GM21423 (cell line): ENCODE results near the gene HEXD.

Experiments used
- ATAC-seq: cut with Tn5 transposase; IDR thresholded peaks from one replicate; pipeline ENCODE4 v1.9.1; 2021; ENCODE audit warnings: mild to moderate bottlenecking, moderate library complexity; ENCODE audit not compliant: unreplicated experiment

Gene HEXD

DNA sequence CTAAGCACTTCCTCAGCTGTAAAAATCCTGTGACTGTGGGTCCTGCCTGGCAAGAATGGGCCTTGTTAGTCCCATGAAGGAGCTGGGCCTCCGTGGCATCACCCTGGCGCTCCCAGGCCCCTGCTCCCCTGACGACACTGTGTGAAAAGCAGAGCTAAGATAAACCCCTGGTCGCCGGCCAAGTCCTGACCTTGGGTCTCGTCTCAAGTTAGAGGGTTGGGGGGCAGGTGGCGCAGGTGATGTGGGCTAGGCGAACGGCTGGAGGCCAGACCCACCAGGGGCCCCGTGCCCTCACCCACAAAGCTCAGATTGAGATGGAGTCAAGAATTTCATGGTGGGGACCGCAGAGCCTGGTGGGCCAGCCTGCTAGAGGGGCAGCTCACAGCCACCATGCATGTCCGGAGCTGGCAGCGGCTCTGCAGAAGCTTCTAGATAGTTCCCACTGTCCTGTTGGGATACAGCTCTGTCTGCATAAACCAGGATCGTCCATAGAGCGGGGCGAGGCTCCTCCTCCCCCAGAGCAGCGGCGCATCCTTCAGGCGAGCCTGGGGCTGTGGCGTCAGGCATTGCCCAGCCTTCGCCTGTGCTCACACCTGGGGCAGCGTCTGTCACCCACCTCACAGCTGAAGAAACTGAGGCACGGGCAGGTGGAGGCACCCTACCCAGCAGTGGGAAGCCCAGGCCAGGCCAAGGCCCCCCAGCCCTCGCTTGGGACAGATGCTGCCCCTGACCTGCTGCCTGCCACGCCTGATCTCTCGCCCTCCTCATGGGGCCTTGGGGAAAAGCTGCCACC is 20.4 kb downstream of the HEXD start:
- ATAC-seq, result no peak

DNA sequence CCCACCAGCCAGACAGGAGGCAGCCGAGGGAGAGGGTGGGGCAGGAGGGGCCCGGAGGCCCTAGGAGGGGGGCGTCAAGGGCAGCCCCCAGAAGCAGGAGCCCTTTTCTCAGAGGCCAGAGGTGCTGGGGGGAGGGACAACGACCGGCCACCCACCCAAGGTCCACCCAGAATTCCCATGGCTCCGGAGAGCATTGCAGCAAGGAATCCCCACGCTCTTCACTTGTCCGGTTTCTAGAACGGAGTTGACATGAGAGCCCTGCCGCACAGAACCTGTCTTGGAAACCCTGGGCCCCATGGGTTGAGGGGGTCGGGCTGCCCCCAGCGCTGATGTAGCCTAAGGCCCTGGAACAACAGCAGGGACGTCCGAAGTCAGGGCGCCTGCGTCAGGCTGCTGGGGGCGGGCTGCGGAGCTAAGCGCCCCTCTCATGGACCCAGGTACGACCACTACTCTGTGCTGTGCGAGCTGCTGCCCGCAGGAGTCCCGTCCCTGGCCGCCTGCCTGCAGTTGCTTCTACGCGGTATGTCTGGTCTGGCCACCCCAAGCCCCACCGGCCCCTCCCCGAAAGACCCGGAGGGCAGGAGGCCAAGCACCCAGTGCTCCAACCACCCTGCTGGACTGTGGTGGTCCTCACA is 21.2 kb downstream of the HEXD start:
- ATAC-seq, result no peak

DNA sequence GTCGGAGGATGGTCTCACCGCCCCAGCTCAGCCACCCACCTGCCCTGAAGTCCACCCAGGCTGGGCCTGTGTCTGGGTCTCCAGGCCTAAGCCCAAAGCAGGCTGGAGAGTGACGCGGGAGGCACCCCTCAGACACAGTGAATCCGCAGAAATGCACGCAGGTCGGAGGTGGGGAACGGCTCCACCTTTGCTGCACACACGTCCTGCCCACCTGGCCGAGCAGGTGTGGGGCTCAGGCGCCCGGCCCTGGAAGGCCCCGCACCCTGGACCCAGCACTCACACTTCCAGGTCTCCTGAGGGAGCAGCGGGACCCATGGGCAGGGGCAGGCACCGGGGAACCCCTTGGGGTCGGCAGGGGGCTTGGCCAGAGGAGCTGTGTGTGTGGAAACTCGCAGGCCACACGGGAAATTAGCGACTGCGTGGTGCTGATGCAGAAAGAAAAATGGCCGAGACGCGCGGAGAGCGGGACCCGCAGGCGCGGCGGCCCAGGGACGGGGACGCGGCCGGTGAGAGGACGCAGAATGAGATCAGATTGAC is 21.8 kb downstream of the HEXD start:
- ATAC-seq, result no peak

DNA sequence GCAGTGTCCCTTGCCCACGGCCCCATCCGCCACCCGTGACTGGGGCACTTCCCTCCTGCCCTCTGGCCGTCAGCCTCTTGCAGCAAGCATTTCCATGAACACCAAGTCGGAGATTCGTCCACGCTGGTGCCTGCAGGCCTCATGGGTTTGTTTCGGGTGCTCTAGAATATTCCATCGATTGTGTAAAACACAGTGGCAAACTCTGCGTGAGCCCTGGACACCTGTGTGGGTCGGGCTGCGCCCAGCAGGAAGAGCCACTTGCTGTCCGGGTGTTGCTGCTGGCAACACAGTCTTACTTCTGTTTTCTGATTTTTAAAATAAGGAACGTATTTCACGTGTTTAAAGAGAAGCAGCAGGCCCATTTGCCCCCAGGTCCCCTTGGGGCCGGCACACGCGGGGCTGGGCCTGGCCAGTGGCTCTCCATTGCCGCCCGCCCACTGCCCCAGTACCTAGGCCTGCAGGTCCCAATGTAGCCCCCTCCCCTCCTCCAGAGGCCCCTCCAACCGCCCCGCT is 22.4 kb downstream of the HEXD start:
- ATAC-seq, result no peak

DNA sequence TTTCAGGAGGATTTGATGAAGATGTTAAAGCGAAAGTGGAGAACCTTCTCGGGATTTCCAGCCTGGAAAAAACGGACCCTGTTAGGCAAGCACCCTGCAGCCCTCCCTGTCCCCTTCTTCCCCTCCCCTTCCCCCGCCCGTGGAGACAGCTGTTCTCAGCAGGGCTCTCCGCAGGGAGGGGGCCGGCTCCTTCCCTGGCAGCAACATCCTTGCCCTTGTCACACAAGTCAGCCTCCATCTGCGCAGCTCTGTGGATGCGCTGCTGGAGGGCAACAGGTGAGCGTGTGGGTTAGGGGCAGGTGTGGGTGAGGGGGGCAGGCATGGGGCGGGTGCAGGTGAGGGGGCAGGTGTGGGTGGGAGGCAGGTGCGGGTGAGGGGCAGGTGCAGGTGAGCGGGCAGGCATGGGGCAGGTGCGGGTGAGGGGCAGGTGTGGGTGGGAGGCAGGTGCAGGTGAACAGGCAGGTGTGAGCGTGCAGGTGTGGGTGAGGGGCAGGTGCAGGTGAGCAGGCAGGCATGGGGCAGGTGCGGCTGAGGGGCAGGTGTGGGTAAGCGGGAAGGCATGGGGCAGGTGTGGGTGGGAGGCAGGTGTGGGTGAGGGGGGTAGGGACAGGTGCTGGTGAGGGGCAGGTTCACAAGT is 23.0 kb downstream of the HEXD start:
- no peak for ATAC-seq

- no peak for ATAC-seq
These were observed 23.7 kb downstream of the HEXD start for GRCh38 chr17:82441691-82442487.

DNA sequence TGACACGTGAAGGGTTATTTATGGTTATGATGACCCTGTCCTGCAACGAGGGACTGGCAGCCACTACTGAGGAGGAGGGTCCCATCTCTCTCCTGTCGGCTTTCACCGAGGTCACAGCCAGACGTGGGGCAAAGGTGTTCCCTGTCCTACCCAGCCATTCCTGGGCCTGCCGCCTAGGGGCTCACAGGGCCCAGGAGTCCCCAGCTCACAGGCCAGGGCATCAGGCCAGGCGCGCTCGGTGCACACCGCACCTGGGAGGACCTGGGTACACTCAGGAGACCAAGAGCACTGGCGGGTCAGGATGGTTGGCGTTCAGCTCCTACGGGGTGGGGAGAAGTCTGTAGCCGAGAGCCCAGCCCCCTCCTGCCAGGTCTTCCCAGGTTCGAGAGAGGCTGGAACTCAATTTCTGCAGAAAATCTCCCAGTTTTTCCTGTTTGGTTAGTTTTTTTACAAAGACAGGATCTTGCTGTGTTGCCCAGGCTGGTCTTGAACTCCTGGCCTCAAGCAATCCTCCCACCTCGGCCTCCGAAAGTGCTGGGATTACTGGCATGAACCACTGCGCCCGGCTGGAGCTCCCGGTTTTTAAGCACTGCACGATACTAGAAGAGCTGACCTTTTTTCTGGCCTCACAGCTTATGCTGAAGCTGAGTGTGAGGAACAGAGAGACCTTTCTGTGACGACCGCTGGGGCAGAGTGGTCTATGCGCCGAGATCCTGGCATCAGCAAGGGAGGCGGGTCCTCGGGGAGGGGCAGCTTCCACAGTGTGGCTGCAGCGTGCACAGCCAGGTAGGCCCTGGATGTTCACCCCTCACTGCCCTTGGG is 24.7 kb downstream of the HEXD start:
- ATAC-seq, result no peak

- no peak for ATAC-seq
These were observed 25.5 kb downstream of the HEXD start for GRCh38 chr17:82443465-82444283.

GRCh38 chr17:82444284-82444893 is 26.2 kb downstream of the HEXD start:
- no peak for ATAC-seq

DNA sequence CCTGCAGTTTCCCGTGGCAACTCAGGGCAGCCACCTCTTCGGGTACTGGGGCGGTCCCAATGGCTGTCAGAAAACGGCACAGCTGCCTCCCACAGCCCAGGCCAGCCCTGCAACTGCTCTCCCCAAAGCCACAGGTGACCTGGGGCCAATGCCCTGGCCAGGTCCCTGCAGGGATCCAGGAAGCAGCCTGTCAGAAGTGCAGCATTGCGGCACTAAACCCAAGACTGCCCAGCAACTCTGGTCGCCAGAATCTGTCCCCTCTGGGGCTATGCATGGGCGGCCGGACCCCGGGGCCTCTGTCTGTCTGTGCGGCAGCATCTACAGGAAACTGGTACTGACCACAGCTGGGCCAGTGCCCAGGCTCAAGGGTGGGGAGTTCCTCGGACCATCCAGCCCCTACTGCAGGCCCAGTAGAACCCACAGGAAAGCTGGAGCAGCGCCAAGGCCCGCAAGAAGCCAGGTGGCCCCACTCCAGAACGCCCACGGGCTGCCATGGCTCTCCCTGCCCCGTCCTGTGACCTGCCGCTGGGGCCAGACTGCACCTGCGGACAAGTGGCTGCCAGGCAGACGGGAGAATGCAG is 26.9 kb downstream of the HEXD start:
- ATAC-seq, result no peak

DNA sequence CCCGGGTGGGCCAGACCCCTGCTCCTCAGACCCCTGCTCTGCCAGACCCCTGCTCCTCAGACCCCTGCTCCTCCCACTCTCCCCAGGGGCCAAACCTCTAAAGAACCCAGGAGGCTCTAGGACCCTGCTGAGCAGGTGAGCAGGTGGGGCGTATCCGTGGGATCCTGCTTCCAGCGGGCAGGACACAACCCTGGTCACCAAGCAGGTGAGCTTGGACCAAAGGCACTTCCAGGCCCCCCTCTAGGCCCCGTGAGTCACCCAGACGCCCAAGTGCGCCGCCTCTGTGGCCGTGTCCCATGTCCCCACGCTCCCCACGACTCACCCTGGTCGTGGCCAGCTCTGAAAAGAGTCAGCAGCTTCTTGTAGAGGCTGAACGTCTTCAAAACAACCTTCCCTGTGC is 27.4 kb downstream of the HEXD start:
- no peak for ATAC-seq

- ATAC-seq, result no peak
These were observed 28.0 kb downstream of the HEXD start for GRCh38 chr17:82446124-82446523.

- ATAC-seq, result no peak
These were observed 28.5 kb downstream of the HEXD start for GRCh38 chr17:82446649-82447048.

DNA sequence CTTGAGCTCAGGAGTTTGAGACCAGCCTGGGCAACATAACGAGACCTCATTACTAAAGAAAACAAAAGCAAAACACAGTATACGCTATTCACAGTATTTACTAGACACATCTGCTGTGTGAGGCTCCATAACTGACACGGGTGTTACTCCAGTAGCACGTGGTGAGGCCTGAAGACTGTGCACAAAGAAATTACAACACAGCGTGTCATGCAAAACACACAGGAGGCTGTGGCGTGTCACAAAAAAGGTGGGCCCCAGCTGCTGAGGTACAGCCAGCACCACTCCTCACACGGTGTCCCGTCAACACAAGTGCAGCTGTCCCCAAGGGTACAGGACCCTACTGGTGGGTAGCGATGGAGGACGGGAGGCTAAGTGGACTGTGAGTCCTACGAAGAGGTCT is 29.7 kb downstream of the HEXD start:
- no peak for ATAC-seq

DNA sequence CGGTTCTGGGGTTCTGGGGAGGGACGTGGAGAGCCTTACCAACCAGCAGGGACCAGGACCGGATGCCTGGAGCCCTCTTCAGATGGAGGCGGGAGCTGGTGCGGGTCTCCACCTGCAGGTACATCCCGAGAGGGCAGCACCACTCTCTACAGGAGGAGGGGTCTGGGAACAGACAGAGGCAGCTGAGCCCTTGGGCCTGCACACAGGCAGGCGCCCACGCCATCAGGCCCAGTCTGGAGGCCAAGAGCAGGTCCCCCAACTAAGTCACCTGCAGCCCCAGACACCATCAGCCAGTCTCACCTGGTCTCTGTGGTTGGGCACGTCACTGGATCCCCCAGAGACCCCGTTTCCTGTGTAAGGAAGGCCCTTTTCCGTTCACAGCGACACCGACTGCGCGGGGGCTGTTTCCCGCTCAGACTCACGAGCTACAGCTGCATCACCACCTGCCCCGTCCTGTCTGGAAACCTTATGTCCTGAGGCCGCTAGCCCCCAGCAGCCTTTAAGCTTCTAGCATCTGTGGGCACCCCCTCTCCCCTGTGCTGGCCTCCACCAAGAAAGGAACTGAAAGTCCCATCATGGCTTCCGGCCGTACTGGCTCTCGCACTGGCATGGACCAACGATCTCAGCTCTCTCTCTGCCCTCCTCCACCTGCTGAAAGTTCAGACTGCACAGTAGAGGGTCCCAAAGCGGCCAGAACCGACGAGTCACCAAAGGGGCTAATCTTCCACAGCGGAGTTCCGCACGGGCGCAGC is 31.2 kb downstream of the HEXD start:
- ATAC-seq, result peak; percentile 50

- no peak for ATAC-seq
These were observed 31.8 kb downstream of the HEXD start for GRCh38 chr17:82449883-82450356.

GRCh38 chr17:82450357-82451106 is 32.4 kb downstream of the HEXD start, which contains the start of gene CYBC1:
Gene CYBC1 (minus strand): TSS chr17:82450752. CDS start chr17:82449254, 1,498 bp downstream.
- ATAC-seq, result peak; percentile 69
